Hematopoietic multipotent progenitor cell treated with erythropoietin and hydrocortisone succinate and interleukin-3 and kit ligand, for 15 days (in vitro differentiated cells): ENCODE data around the gene FBXO2.

ENCODE experiments used
- DNase-seq: peaks from one replicate; pipeline ENCODE4 v3.0.0-alpha.2; 2015; ENCODE audit warnings: low spot score

Gene FBXO2

DNA sequence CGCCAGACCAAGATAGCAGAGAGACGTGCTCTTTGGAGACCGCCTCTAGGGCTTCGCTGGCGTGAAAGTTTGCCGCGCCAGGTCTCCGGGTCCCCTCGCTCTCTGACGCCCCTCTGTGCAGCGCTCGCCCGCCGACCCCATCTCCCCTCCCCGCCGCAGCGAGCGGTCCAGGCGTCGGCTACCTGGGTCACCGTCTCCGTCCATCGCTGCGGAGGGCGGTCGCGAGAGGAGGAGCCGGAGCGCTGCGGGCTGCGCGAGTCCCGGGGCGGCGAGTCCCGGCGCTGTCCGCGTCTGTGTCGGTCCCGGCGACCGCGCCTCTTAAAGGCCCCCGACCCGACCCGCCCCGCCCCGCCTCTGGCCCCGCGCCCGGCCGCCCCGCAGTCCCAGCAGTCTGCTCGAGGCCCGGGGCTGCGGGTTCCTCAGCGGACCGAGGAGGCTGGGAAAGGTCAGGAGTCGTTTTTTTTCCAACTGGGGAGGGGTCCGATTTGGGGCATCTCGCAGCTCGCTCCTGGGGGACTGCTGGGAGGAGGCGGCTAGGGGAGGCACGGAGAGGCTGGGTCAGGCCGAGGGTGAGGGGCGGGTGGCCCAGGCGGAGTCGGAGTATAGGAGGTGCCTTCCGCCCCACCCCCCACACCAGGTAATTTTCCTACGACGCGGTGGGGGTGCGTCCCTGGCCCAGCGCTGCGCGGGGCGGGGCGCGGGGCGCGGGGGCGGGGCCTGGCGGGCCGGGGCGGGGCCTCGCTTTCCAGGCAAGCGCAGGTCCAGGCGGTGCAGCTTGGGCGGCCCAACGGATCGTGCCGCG, at the start of gene FBXO2, which contains the start of gene FBXO44:
Gene FBXO2 (minus strand): TSS at position 293 of the 802 bp plus-strand sequence. CDS start 89 bp downstream, at position 204.
Gene FBXO44 (plus strand): TSS at position 741 of the 802 bp plus-strand sequence. CDS start 959 bp downstream, outside the sequence.
- no peak for DNase-seq

DNA sequence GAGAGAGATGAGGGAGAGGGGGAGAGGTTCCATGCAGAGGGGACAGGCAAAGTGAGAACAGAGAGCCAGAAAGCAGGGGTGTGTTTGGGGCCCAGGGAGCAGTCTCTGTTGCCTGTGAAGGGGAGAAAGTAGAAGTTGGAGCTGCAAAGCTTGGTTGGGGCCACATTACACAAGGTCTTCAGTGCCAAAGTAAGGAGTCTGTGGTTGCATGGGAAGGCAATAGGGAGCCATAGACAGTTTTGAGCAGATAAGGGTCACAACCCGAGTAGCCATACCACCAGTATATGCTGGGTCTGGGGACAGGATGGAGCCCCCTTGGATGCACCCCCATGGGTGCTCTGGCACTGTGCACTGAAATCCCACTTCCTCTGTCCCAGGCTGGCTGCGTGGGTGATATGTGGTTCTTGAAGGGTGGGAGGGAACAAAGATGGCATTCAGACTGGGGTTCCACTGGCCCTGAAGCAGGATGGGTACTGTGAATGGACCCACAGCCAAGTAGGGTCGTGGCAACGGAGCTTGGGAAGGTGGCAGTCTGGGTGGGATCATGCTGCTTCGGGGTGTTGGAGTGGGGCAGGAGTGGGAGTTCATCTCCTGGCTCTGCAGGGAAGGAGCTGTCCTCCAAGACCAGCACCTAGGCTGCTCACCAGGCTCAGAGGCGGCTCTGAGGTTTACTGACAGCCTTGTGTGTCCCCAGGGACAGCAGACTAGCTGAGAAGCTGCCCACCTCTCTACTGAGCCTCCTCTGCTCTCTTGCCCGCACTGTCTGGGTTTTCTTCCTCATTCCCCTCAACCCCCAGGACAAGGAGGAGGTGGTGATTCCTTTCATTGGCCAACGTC, 49.3 kb upstream of the FBXO2 start:
- no peak for DNase-seq

DNA sequence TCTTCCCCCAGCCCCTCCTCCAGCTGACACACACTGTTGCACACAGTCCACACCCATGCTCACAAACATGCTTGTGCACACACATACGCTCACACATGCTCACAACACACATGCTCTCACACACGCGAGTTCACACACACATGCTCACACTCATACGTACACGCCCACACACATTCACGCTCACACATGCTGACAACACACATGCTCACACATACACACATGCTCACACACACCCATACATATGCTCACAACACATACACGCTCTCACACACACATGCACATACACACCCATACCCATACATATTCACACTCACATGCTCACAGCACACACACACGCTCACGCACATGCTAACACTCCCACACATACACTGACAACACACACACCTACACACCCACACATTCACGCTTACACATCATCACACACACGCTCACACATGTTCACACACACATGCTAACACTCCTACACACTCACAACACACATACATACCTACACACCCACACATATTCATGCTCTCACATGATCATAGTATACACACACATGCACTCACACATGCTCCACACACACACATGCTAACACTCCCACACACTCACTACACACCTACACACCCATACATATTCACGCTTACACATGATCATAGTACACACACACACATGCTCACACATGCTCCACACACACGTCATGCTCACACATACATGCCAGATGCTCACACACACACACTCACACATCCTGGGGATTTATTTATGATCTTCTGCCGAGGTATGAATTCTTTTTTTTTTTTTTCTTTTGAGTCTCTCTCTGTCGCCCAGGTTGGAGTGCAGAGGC, 48.0 kb upstream of the FBXO2 start:
- DNase-seq = no peak

- DNase-seq = no peak
Observed at GRCh38 chr1:11701551-11701961, 47.3 kb upstream of the FBXO2 start.

DNA sequence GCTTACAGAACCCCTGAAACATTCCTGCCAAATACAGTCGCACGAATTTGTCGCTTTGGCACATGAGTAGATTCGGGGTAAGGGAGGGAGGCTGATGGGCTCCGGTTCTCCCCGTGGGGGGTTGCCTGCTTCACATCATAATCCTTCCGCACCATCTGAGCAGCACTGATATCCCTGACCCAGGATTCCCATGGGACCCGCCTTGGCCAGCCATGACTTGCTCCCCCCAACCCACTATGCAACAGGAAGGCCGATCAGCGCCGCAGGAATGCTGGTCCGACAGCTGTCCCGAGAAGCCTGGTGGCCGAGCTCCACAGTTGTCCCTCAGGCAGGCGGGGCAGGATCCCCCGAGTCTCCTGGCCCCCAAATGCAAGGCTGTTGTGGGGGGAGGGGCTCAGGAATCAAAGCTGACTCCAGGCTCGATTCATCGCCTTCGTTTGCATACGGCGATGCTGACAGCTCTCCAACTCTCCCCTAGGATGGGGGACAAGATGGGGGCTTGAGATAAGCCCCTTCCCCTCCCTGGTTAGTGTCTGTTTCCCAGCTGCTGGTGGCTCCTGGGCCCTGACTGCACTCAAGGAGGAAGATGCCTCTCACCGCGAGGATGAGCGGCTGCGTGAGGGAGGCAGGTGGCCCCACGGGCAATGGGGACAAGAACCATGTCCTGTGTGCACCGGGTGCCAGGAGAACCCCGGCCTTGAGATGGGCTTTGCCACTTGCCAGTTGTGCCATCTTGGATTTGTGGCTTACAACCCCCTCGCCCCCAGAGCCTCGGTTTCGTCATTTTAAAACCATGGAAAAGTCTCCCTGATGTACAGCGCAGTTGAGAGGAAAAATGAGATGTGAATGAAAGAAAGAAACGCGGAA, 46.6 kb upstream of the FBXO2 start:
- no peak for DNase-seq

- no peak for DNase-seq
Observed at GRCh38 chr1:11697893-11698210, 43.6 kb upstream of the FBXO2 start.

- DNase-seq = peak; percentile 46
Observed at GRCh38 chr1:11697188-11697892, 43.1 kb upstream of the FBXO2 start.

DNA sequence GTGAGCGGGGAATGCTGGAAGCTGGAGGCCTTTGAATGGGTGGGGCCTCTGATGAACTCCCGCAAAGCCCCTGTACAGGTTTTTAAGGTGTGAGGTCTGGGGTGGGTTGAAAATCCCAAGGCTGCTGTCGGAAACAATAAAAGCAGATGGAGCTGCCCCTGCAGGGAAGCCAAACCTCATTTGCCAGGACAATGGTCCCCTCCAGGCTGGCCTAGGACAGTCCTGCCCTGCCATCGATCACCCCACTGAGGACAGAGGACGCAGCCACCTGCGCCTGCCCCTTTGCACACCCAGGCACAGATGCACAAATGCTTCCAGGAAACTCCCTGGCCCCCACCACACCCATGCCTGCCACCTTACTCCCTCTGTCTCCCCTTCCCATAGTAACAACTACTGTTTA, 41.6 kb upstream of the FBXO2 start:
- no peak for DNase-seq

DNA sequence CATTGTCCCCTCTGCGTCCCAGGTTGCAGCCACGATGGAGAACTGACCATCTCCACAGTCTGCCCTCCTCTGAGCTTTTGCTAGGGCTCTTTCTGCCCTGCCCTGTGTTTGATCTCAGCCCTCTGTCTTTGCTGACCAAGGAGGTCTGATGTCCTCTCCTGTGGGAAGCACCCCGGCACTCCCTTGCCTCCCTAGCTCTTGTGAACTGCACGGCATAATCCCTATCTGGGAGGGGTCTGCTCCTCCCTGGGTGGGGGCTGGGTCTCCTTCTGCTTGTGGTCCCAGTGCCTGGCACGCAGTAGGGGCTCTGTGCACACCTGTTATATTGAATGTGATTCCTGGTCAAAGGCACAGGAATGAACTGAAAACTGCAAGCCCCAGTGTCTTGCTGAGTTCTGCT, 39.7 kb upstream of the FBXO2 start:
- DNase-seq = no peak

DNA sequence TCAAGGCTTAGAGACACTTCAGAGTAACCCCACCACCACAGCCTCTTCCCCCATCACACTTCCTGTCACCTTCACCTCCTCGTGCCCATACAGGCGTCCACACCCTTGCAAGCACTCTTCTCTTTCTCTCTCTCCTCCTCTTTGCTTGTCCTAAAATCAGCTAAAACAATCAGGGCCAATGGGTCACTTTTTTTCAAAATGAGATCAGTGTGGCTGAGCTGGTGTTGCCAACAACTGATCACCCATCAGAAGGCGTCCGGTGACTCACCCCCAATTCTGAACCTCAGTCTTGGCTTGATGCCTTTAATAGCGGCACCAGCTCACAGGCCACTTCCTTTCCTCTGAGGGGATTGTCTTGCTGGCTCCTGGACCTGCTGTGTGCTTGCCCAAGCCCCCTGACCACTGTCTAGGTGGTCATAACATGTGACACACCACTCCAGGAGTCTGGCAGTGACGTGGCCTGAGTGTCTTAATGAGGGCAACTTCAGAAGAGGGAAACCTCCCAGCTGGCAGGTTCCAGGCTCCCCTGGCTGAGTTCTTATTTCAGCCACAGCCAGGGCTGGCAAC, 38.9 kb upstream of the FBXO2 start:
- DNase-seq = no peak

- DNase-seq = no peak
Observed at GRCh38 chr1:11691928-11692711, 37.9 kb upstream of the FBXO2 start.

DNA sequence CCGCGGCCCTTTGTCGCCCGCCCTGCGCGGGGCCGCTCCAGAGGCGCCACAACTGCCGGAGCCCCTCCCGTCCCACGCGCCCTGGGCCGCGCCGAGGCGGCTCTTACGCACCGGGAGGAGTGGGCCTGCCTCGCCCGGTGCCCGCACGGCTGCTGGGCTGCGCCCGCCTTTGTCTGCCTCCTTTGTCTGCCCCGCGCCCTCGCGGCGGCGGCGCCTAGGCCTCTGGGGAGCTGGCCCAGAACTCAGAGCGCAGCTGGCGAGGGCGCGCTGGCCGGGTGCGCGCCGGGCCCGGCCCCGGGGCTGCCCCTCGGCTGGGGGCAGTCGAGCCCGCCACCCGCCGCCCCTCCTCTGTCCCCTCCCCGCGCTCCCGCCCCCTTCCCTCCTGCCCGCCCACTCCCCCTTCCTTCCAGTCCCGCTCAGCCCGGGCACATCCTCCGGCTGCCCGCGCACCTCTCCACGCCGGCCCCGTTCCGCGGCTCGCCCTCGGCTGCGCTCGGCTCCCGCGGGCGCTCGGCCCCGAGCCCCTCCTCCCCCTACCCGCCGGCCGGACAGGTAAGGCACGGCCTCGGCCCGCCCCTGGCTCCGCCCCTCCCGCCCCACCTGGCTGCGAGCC, 37.2 kb upstream of the FBXO2 start, which contains the start of gene DRAXIN:
Gene DRAXIN (plus strand): TSS at position 409 of the 613 bp plus-strand sequence. CDS start 14,549 bp downstream, outside the sequence.
- no peak for DNase-seq

- no peak for DNase-seq
Observed at GRCh38 chr1:11690397-11691301, 36.4 kb upstream of the FBXO2 start.

DNA sequence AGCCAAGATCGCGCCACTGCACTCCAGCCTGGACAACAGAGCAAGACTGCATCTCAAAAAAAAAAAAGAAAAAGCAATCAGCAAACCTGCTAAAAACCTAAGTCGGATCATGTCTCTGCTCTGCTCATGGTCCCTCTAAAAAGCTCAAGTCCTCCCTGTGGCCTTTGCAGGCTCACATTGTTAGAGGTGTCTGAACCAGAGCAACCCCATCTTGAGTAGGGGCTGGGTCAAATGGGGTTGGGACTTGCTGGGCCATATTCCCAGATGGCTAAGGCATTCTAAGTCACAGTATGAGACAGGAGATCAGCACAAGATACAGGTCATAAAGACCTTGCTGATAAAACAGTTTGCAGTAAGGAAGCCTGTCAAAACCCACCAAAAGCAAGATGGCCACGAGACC, 34.3 kb upstream of the FBXO2 start:
- DNase-seq = no peak

GRCh38 chr1:11685210-11685752, 31.1 kb upstream of the FBXO2 start:
- no peak for DNase-seq

DNA sequence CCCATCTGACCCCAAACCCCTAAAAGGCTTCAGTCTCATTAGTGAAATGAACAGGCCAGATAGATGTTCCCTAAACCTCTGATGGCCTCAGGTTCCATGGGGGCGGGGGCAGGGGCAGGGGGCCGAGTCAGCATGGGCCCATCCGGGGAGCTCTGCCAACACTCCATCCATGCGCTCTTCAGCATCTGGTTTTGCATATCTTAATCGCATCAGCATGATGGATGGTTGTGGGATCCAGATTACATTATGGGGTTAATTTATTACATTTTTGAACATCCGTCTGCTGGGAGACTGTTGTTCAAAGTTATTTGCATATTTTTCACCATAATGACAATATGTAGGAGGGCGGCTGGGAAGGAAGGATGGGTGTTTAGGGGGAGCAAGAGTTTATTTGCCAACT, 29.8 kb upstream of the FBXO2 start:
- DNase-seq = no peak

DNA sequence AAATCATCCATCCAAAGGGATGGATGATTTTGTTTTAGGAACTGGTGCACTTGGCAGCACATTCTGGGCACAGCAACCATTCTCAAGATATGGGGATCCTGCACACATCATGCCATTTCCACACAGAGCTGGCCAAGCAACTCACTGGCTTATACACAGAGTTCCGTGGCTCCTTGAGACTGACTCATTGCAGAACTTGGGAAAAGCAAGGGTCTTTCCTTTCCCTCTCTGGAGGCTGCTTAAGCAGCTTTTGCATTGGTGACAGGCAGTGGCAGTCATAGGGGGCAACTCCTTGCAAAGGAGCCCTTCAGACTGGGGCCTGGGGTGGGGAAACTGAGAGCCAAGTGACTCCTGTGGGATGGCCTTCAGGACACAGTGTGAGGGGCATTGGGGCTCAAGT, 28.6 kb upstream of the FBXO2 start:
- DNase-seq = no peak
